Endothelial cell of umbilical vein (primary cell): ENCODE measurements around the gene MMP21. TPM values are rescaled to one million over a fixed set of nuclear protein-coding genes. Genes with fewer than 3 reads are reported as not detected.

Experiments
- BruUV-seq: library from RNA; stranded (reverse); fragments of 400-500 nt; replicated peaks from 2 replicates; lab custom pipeline; 2021; lab: Mats Ljungman, UMichigan
- CTCF ChIA-PET: fragments of 300-600, 350-600 bp; sonication (Branson Sonifier 250); formaldehyde crosslinking; loops from one replicate; lab custom pipeline; 2021; ENCODE audit warnings: antibody characterized with exemption, inconsistent platforms; lab: Charles Lee
- POLR2A ChIA-PET: fragments of 300-600, 350-600 bp; sonication (Branson Sonifier 250); formaldehyde crosslinking; loops from one replicate; lab custom pipeline; 2021; ENCODE audit warnings: antibody characterized with exemption, inconsistent platforms; lab: Charles Lee
- DNase-seq: peaks from one replicate; pipeline ENCODE4 v3.0.0-alpha.2; 2011; ENCODE audit warnings: low read depth, low spot score
- FAIRE-seq: peaks from 2 replicates; lab custom pipeline; 2011; peaks lifted over from hg19 to GRCh38; lab: Jason Lieb, UNC
- H2AFZ ChIP-seq: 2 replicates; pipeline ENCODE4 v1.6.0; 2012; ENCODE audit warnings: low read depth, low read length, control low read depth, inconsistent platforms
- H3K27ac ChIP-seq: 2 replicates; pipeline ENCODE4 v1.5.1; 2011; ENCODE audit warnings: low read depth, mild to moderate bottlenecking, control low read depth, low read length, moderate library complexity; ENCODE audit not compliant: insufficient read depth
- H3K27me3 ChIP-seq, 2 experiments: 2 replicates each; pipeline versions ENCODE4 v1.6.0 to v1.6.1; 2011; ENCODE audit warnings: low read length in 2 of 2, mixed read lengths in 1 of 2; ENCODE audit not compliant: control insufficient read depth in 2 of 2, insufficient read depth in 2 of 2
- H3K36me3 ChIP-seq, 2 experiments: 2 replicates in 1 of 2; 3 replicates in 1 of 2; pipeline ENCODE4 v1.5.1; 2011; ENCODE audit warnings: low read length in 2 of 2, mild to moderate bottlenecking in 1 of 2, moderate library complexity in 1 of 2; ENCODE audit not compliant: control insufficient read depth in 2 of 2, insufficient read depth in 2 of 2; ENCODE audit errors: extremely low read depth in 1 of 2
- H3K4me1 ChIP-seq: 3 replicates; pipeline ENCODE4 v1.5.1; 2011; ENCODE audit warnings: mild to moderate bottlenecking, low read length; ENCODE audit not compliant: control insufficient read depth, insufficient read depth; ENCODE audit errors: extremely low read depth
- H3K4me2 ChIP-seq: 2 replicates; pipeline ENCODE4 v1.6.1; 2011; ENCODE audit warnings: low read length, control low read depth, mixed read lengths; ENCODE audit not compliant: insufficient read depth
- H3K4me3 ChIP-seq, 3 experiments: fragments of 200-600 bp in 1 of 3; sonication (generic), shearing (Covaris generic) in 1 of 3; replicated peaks in 1 of 3; 2 replicates each; pipeline ENCODE4 v1.5.1; 2011 to 2016; ENCODE audit warnings: control low read depth in 3 of 3, low read length in 3 of 3, mild to moderate bottlenecking in 2 of 3, inconsistent platforms in 1 of 3, low read depth in 1 of 3, moderate library complexity in 1 of 3; ENCODE audit not compliant: insufficient read depth in 1 of 3
- H3K79me2 ChIP-seq: 2 replicates; pipeline ENCODE4 v1.6.0; 2012; ENCODE audit warnings: low read length, inconsistent platforms; ENCODE audit not compliant: control insufficient read depth, insufficient read depth
- H3K9ac ChIP-seq: replicated peaks from 2 replicates; pipeline ENCODE3; 2011; ENCODE audit warnings: low read length, control low read depth; ENCODE audit not compliant: insufficient read depth; ENCODE audit errors: extremely low read depth
- H3K9me1 ChIP-seq: replicated peaks from 3 replicates; pipeline ENCODE4 v1.6.0; 2011; ENCODE audit warnings: mild to moderate bottlenecking, low read length; ENCODE audit not compliant: control insufficient read depth, insufficient read depth; ENCODE audit errors: extremely low read depth
- H3K9me3 ChIP-seq: replicated peaks from 2 replicates; pipeline ENCODE4 v1.5.1; 2012; ENCODE audit warnings: low read length, inconsistent platforms; ENCODE audit not compliant: control insufficient read depth, insufficient read depth
- H4K20me1 ChIP-seq: replicated peaks from 2 replicates; pipeline ENCODE3; 2011; ENCODE audit warnings: mild to moderate bottlenecking, low read length; ENCODE audit not compliant: control insufficient read depth, insufficient read depth; ENCODE audit errors: extremely low read depth
- CTCF ChIP-seq, 2 donors: IDR thresholded peaks; 1 replicate in 1 of 2; 2 replicates in 1 of 2; pipeline ENCODE4 v1.5.1; 2011; ENCODE audit warnings: low read length in 2 of 2, mild to moderate bottlenecking in 2 of 2, moderate library complexity in 2 of 2, control low read depth in 1 of 2, inconsistent platforms in 1 of 2, low read depth in 1 of 2; ENCODE audit not compliant: insufficient read depth in 1 of 2; ENCODE audit errors: extremely low read depth in 1 of 2
- EZH2 ChIP-seq: IDR thresholded peaks from 2 replicates; pipeline ENCODE4 v1.6.1; 2012; ENCODE audit warnings: borderline replicate concordance, low read depth, mild to moderate bottlenecking, moderate library complexity, low read length, inconsistent platforms; ENCODE audit not compliant: severe bottlenecking
- FOS ChIP-seq: IDR thresholded peaks from 2 replicates; pipeline ENCODE4 v1.6.1; 2011; ENCODE audit warnings: mild to moderate bottlenecking, low read length, moderate library complexity, borderline replicate concordance; ENCODE audit not compliant: insufficient read depth
- GATA2 ChIP-seq: IDR thresholded peaks from 2 replicates; pipeline ENCODE4 v1.7.0; 2011; ENCODE audit warnings: low read depth, mild to moderate bottlenecking, moderate library complexity, mixed read lengths, low read length; ENCODE audit not compliant: insufficient read length, insufficient read depth
- JUN ChIP-seq: IDR thresholded peaks from 2 replicates; pipeline ENCODE4 v1.6.1; 2011; ENCODE audit warnings: borderline replicate concordance, low read depth; ENCODE audit not compliant: insufficient read length, insufficient read depth
- MAX ChIP-seq: IDR thresholded peaks from 2 replicates; pipeline ENCODE4 v1.6.1; 2011; ENCODE audit not compliant: insufficient read depth, insufficient read length
- MYC ChIP-seq: IDR thresholded peaks from one replicate; pipeline ENCODE4 v1.6.1; 2011; ENCODE audit warnings: mild to moderate bottlenecking, low read depth, low read length
- POLR2A ChIP-seq: IDR thresholded peaks from 2 replicates; pipeline ENCODE4 v1.6.1; 2012; ENCODE audit warnings: low read depth, mild to moderate bottlenecking, control low read depth, low read length
- POLR2AphosphoS5 ChIP-seq: IDR thresholded peaks from 2 replicates; pipeline ENCODE4 v1.6.1; 2012; ENCODE audit warnings: low read depth, mild to moderate bottlenecking, control low read depth, low read length, moderate library complexity; ENCODE audit not compliant: insufficient read depth
- dilution Hi-C: fragments of 300-500 bp; cut with MboI; formaldehyde crosslinking; loops from one replicate; pipeline ENCODE4 v1.15.0; 2019; ENCODE audit warnings: low sequenced_read_pairs; ENCODE audit not compliant: extremely low pct_ligation_motif_present
- intact Hi-C: fragments of 100-400 bp; cut with micrococcal nuclease; formaldehyde crosslinking; loops from one replicate; pipeline ENCODE4 v1.10.0; 2022
- polyA plus RNA-seq, 4 experiments: library from polyadenylated mRNA; depleted of rRNA in 3 of 4; stranded (reverse) in 3 of 4; unstranded in 1 of 4; fragments of >200 nt; gene quantifications; 2 replicates each; pipeline versions ENCODE4 v1.2.1 to v1.2.3, GENCODE V29; 2011 to 2012; ENCODE audit warnings: missing spikeins in 1 of 4
- total RNA-seq: library from RNA; stranded (reverse); gene quantifications from 2 replicates; pipeline ENCODE4 v1.2.3, GENCODE V29; 2021

Gene MMP21
- total and polyA plus RNA-seq, 2 donors (not counting 3 experiments of a cell fraction or from before 2014, with no cell fraction given) = 0.06 TPM; not detected in 1

- Histone ChIP-seq H3K27me3 (no peaks in the 10 kb centered on the region), H2AFZ (no peak overlapping the region), H3K9me3 (no peaks in the 10 kb centered on the region), H3K4me3 (no peak overlapping the region), H3K4me2 (no peak overlapping the region), H3K27ac (no peak overlapping the region), H3K9me1 (no peaks in the 10 kb centered on the region), H3K9ac (no peak overlapping the region), H3K4me1 (no peaks in the 10 kb centered on the region), H3K36me3 (peaks cover 23 to 38% of the 10 kb centered on the region in 2 experiments), H4K20me1 (no peaks in the 10 kb centered on the region), H3K79me2 (no peaks in the 10 kb centered on the region)
- CTCF ChIA-PET = interaction anchor here (0.8 to 1.8 kb wide), 2 partner anchors 10 to 22 kb away, joined by 3 to 6 read pairs; no protein-coding TSS in a partner anchor
- BruUV-seq = no TSS peak
- no peak for FAIRE-seq
- TF ChIP-seq POLR2AphosphoS5 (no peak), EZH2 (no peak), POLR2A (no peak), FOS (no peak), CTCF (IDR thresholded peaks at IDR 0.05; ENCODE audit: extremely low read depth in 1 of 2, insufficient read depth in 1 of 2, low read depth in 1 of 2, low read length in 2 of 2) (no peak), GATA2 (no peak), MAX (no peak), MYC (no peak), JUN (no peak)
- intact Hi-C loops = no loop called here
- dilution Hi-C loops = no loop called here
- DNase-seq = no peak
- POLR2A ChIA-PET = no interaction called here
Observed at GRCh38 chr10:125734148-125734547, 41.5 kb downstream of the MMP21 start.
